Stomach smooth muscle (tissue), 2 donors: ENCODE measurements around the gene SPPL3.
"Not testable (repeated sequence)": the region's sequence is repeated elsewhere in the genome, so short reads cannot be mapped to it uniquely, and the experiment has no call there.

Experiments
- H3K27ac ChIP-seq: one replicate; pipeline ENCODE4 v1.7.0; 2013; ENCODE audit warnings: mild to moderate bottlenecking, low read length, inconsistent platforms
- H3K27me3 ChIP-seq, 2 donors: one replicate each; pipeline ENCODE4 v1.7.0; 2013; ENCODE audit warnings: low read length in 2 of 2; ENCODE audit not compliant: insufficient read depth in 2 of 2, control insufficient read depth in 1 of 2
- H3K36me3 ChIP-seq, 2 donors: one replicate each; pipeline ENCODE4 v1.7.0; 2013; ENCODE audit warnings: low read length in 2 of 2; ENCODE audit not compliant: control insufficient read depth in 2 of 2, insufficient read depth in 2 of 2
- H3K4me1 ChIP-seq: one replicate; pipeline ENCODE4 v1.7.0; 2013; ENCODE audit warnings: low read length; ENCODE audit not compliant: control insufficient read depth, insufficient read depth
- H3K4me3 ChIP-seq, 2 donors: one replicate each; pipeline ENCODE4 v1.7.0; 2013; ENCODE audit warnings: low read length in 2 of 2
- H3K9ac ChIP-seq, 2 donors: one replicate each; pipeline ENCODE4 v1.7.0; 2013; ENCODE audit warnings: low read length in 2 of 2, mild to moderate bottlenecking in 1 of 2
- H3K9me3 ChIP-seq, 2 donors: one replicate each; pipeline ENCODE4 v1.7.0; 2013; ENCODE audit warnings: low read length in 2 of 2; ENCODE audit not compliant: control insufficient read depth in 2 of 2
- donor health status: healthy.
- donor health status: Pancreatic carcinoma.

Gene SPPL3, protein sequence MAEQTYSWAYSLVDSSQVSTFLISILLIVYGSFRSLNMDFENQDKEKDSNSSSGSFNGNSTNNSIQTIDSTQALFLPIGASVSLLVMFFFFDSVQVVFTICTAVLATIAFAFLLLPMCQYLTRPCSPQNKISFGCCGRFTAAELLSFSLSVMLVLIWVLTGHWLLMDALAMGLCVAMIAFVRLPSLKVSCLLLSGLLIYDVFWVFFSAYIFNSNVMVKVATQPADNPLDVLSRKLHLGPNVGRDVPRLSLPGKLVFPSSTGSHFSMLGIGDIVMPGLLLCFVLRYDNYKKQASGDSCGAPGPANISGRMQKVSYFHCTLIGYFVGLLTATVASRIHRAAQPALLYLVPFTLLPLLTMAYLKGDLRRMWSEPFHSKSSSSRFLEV

DNA sequence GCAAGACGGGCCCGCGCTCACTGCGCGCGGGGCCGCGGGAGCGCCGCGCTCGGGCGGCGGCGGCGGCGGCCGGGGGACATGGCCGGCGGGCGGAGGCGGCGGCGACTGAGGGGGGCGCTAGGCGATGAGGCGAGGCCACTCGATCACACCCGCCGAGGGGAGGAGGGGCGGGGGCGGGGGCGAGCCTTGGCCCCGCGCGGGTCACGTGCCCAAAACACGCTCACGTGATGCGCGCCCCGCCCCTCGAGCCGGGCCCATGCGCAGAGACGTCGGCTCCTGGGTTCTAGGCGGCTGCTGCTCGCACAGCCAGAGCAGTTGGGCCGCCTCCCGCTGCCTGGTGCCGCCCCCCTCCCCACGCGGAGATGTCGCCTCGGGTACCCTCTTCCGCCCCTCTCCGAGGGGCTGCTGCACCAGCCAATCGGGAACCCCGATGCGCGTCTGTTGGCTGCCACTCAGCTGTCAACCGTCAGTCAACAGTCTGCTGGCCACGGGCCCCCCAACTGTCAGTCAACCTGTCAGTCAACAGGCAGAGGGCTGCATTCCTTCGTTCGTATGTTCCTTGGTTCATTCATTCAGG is at the start of gene SPPL3:
TSS of gene SPPL3 (minus strand) at position 162 of the 577 bp plus-strand sequence. CDS start 491 bp downstream, outside the sequence.
- Histone ChIP-seq H3K27ac (peak within 1 kb of the TSS; percentile 64), H3K4me1 (peaks cover 20% of the 10 kb centered on the region)

DNA sequence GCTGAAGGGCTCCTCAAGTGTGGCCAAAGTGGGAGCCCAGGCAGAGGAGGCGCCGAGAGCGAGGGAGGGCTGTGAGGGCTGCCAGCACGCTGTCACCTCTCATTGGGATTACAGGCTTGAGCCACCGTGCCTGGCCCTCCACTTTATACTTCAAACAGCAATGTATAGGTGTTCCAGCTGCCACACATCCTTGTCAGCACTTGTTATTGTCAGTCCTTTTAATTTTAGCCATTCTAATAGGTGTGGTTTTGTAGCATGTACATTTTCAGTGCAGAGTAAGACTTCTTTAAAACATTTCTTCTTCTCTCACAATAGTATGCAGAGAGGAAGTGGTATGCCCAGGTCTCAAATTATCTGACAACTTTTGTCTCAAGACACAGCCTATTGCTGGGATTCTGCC is 46.6 kb upstream of the SPPL3 start:
- H3K27ac ChIP-seq = no peak overlapping the region
- H3K4me3 ChIP-seq = no peak overlapping the region
- no peak overlapping the region for H3K9ac ChIP-seq
- H3K27me3 ChIP-seq = no peaks in the 10 kb centered on the region
- H3K9me3 ChIP-seq = peaks cover 0 to 3% of the 10 kb centered on the region in 2 donors
- no peaks in the 10 kb centered on the region for H3K36me3 ChIP-seq
- H3K4me1 ChIP-seq = no peaks in the 10 kb centered on the region

More for the DNA sequence above, at the start of gene SPPL3:
- peak within 1 kb of the TSS; percentile 76 to 79 for H3K9ac ChIP-seq
- no peaks in the 10 kb centered on the region for H3K9me3 ChIP-seq
- peak within 1 kb of the TSS; percentile 86 to 91 for H3K4me3 ChIP-seq
- no peaks in the 10 kb centered on the region for H3K27me3 ChIP-seq
- no peaks in the 10 kb centered on the region for H3K36me3 ChIP-seq

DNA sequence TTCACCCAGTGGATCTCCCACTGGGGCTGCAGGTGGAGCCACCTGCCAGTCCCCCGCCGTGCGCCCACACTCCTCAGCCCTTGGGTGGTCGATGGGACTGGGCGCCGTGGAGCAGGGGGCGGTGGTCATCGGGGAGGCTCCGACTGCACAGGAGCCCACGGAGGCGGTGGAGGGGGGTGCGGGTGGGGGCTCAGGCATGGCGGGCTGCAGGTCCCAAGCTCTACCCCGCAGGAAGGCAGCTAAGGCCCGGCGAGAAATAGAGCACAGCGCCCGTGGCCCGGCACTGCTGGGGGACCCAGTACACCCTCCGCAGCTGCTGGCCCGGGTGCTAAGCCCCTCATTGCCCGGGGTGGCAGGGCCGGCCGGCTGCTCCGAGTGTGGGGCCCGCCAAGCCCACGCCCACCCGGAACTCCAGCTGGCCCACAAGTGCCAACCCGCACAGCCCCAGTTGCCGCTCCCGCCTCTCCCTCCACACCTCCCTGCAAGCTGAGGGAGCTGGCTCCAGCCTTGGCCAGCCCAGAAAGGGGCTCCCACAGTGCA is 46.2 kb upstream of the SPPL3 start:
- H3K27ac ChIP-seq, H3K27me3 ChIP-seq, H3K36me3 ChIP-seq, H3K4me3 ChIP-seq, H3K9me3 ChIP-seq, H3K9ac ChIP-seq, H3K4me1 ChIP-seq: not testable (repeated sequence)

DNA sequence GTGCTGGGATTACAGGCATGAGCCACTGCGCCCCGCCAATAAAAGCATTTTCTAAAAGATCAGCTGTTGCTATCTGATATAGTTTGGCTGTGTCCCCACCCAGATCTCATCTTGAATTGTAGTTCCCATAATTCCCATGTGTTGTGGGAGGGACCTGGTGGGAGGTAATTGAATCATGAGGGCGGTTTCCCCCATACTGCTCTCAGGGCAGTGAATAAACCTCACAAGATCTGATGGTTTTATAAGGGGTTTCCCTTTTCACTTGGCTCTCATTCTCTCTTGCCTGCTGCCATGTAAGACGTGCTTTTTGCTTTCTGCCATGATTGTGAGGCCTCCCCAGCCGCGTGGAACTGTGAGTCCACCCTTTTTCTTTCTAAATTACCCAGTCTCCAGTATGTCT is 41.4 kb upstream of the SPPL3 start:
- not testable (repeated sequence) for H3K36me3 ChIP-seq, H3K4me1 ChIP-seq, H3K27ac ChIP-seq, H3K27me3 ChIP-seq, H3K9ac ChIP-seq, H3K4me3 ChIP-seq, H3K9me3 ChIP-seq

DNA sequence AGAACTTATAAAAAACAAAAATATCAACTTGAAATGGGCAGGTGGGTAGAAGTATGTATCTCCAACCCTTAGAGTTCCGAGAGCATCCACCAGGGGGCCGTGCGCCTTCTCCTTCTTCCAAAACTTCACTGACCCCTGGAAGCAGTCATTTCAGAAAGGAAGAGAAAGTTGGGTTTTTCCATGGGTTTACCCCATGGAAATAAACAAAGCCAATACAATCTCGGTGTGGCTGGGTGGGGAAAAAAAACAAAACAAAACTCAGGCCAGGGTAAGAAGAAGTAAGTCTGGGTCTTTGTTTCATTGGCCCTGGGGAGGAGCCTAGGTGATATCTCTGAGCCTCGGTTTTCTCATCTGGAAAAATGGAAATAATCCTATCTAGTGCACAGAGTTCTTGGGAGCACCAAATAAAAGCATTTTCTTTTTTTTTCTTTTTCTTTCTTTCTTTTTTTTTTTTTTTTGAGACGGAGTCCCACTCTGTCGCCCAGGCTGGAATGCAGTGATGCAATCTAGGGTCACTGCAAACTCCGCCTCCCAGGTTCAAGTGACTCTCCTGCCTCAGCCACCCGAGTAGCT is 40.6 kb upstream of the SPPL3 start:
- Histone ChIP-seq H3K27ac (no peak overlapping the region), H3K4me1 (no peaks in the 10 kb centered on the region), H3K36me3 (no peaks in the 10 kb centered on the region)

DNA sequence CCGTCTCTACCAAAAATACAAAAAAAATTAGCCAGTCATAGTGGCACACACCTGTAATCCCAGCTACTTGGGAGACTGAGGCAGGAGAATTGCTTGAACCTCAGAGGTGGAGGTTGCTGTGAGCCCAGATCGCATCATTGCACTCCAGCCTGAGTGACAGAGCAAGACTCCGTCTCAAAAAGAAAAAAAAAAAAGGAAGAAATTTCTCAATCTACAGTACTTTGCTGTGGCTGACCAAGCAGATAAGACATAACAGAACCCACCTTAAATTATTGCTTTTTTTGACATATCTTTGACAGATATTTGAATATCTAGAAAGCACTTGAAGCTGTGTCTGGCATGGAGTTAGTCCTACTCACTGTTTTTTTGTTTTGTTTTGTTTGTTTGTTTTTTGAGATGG is 39.3 kb upstream of the SPPL3 start:
- Histone ChIP-seq H3K36me3 (no peaks in the 10 kb centered on the region), H3K4me3 (no peak overlapping the region), H3K27me3 (no peaks in the 10 kb centered on the region), H3K9ac (no peak overlapping the region), H3K27ac (no peak overlapping the region), H3K4me1 (no peaks in the 10 kb centered on the region), H3K9me3 (no peaks in the 10 kb centered on the region)

More for the DNA sequence above, 40.6 kb upstream of the SPPL3 start:
- no peak overlapping the region for H3K9ac ChIP-seq
- no peaks in the 10 kb centered on the region for H3K27me3 ChIP-seq
- no peak overlapping the region for H3K4me3 ChIP-seq
- no peaks in the 10 kb centered on the region for H3K9me3 ChIP-seq

DNA sequence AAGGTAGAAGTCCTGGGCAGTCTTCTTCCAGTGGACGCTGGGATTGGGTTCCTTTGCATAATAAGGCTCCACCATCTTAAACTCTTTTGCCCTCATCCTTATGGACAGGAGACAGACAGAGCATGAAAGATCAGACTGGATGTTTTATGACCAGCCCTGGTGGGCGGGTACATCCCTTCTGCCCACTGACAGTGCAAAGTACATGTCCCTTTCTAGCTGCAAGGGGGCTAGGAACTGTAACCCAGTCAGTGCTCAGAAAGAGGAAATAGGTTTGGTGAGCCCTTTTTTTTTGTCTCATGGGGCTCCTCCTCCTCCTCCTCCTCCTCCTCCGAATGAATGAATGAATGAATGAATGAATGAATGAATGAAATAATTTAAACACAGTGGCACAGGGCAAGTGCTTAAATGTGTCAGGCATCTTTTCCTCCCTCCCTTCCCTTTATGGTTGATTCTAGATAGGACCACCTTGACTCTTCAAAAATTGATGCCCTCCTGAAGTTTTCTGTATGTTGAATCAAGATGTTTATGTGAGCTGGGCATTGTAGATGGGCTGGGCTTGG is 37.8 kb upstream of the SPPL3 start:
- Histone ChIP-seq H3K9ac (no peak overlapping the region), H3K27me3 (no peaks in the 10 kb centered on the region), H3K4me3 (no peak overlapping the region), H3K9me3 (no peaks in the 10 kb centered on the region), H3K36me3 (no peaks in the 10 kb centered on the region), H3K4me1 (no peaks in the 10 kb centered on the region), H3K27ac (no peak overlapping the region)

DNA sequence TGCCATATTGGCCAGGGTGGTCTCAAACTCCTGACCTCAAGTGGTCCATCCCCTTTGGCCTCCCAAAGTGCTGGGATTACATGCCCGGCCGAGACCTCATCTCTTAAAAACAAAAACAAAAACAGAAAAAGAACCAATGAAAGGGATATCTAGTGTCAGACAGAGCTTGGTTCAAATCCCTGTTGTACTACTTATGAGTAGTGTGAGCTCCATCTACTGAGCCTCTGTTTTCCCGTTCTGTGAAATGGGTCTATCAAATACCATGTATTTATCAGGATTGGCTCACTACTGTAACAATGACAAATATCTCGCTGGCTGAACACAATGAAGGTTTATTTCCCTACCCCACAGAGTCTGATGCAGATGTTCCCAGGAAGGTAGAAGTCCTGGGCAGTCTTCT is 37.3 kb upstream of the SPPL3 start:
- H3K9me3 ChIP-seq = no peaks in the 10 kb centered on the region
- no peaks in the 10 kb centered on the region for H3K27me3 ChIP-seq
- H3K27ac ChIP-seq = no peak overlapping the region
- H3K9ac ChIP-seq = no peak overlapping the region
- H3K4me3 ChIP-seq = no peak overlapping the region
- no peaks in the 10 kb centered on the region for H3K36me3 ChIP-seq
- H3K4me1 ChIP-seq = no peaks in the 10 kb centered on the region

DNA sequence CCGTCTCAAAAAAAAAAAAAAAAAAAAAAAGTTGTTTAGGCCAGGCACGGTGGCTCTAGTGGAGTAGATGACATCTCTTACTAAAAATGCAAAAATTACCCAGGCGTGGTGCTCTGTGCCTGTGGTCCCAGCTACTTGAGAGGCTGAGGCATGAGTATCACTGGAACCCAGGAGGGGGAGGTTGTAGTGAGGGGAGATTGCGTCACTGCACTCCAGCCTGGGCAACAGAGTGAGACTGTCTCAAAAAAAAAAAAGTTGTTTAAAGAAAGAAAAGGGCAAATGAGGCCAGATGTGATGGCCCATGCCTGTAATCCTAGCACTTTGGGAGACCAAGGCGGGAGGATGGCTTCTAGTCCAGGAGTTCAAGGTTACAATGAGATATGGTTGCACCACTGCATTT is 36.6 kb upstream of the SPPL3 start:
- Histone ChIP-seq H3K27me3 (no peaks in the 10 kb centered on the region), H3K9me3 (no peaks in the 10 kb centered on the region), H3K9ac (no peak overlapping the region), H3K36me3 (no peaks in the 10 kb centered on the region), H3K4me3 (no peak overlapping the region), H3K4me1 (no peaks in the 10 kb centered on the region), H3K27ac (no peak overlapping the region)

DNA sequence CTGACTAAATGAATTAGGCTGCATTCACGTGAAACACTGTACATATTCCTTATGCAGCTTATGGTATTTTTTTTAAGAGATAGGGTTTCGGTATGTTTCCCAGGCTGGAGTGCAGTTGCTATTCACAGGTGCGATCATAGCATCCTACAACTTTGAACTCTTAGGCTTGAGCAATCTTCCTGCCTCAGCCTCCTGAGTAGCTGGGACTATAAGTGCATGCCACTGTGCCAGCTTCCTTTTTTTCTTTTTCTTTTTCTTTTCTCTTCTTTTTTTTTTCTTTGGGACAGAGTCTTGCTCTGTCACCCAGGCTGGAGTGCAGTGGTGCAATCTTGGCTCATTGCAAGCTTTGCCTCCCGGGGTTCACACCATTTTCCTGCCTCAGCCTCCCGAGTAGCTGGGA is 35.8 kb upstream of the SPPL3 start:
- H3K4me1 ChIP-seq = no peaks in the 10 kb centered on the region
- no peak overlapping the region for H3K27ac ChIP-seq
- H3K9ac ChIP-seq = no peak overlapping the region
- H3K27me3 ChIP-seq = no peaks in the 10 kb centered on the region
- no peaks in the 10 kb centered on the region for H3K36me3 ChIP-seq
- H3K4me3 ChIP-seq = no peak overlapping the region
- H3K9me3 ChIP-seq = no peaks in the 10 kb centered on the region
